ENCODE data around the gene ISCU. TPM values are rescaled to one million over a fixed set of nuclear protein-coding genes. Genes with fewer than 3 reads are reported as not detected.

The ISCU gene
- total RNA-seq, 4 donors from 2014 or later: 232 to 337 (median 249) TPM

DNA sequence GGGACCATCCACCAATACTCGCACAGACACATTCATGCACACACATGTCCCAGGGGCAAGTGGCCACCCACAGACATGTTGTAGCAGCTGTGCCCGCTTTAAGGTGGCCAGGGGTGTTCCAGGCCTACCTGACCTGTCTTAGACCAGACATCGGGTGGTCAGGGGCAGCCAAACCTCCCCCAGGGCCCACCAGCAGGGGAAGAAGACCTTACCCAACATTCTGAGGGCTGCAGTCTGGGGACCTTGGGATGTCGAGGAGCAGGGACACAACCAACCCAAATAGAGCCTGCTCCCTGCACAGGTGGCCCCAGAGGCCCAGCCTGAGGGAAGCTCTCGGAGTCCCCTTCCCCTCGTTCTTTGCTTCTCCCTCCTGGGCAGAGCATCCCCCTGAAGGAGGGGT lies 37.1 kb downstream of the ISCU start:
- H3K9me3 ChIP-seq: no peaks in the 10 kb centered on the region
- in situ Hi-C loops (cut with MboI; ENCODE audit: low sequenced_read_pairs in 4 of 4): no loop called here
- intact Hi-C loops (cut with DNase I; ENCODE audit: low total_unique reads): no loop called here
- ATAC-seq: no peak
- TF ChIP-seq, protein P1, sequence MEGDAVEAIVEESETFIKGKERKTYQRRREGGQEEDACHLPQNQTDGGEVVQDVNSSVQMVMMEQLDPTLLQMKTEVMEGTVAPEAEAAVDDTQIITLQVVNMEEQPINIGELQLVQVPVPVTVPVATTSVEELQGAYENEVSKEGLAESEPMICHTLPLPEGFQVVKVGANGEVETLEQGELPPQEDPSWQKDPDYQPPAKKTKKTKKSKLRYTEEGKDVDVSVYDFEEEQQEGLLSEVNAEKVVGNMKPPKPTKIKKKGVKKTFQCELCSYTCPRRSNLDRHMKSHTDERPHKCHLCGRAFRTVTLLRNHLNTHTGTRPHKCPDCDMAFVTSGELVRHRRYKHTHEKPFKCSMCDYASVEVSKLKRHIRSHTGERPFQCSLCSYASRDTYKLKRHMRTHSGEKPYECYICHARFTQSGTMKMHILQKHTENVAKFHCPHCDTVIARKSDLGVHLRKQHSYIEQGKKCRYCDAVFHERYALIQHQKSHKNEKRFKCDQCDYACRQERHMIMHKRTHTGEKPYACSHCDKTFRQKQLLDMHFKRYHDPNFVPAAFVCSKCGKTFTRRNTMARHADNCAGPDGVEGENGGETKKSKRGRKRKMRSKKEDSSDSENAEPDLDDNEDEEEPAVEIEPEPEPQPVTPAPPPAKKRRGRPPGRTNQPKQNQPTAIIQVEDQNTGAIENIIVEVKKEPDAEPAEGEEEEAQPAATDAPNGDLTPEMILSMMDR (IDR thresholded peaks at IDR 0.05 in 4 of 5, conservative IDR thresholded peaks at IDR 0.05 in 1 of 5): no peak
- TF ChIP-seq POLR2A (IDR thresholded peaks at IDR 0.05): no peak
- no peaks in the 10 kb centered on the region for H3K4me1 ChIP-seq
- H3K27ac ChIP-seq: no peak overlapping the region
- no peak for DNase-seq
- no peaks in the 10 kb centered on the region for H3K27me3 ChIP-seq
- H3K4me3 ChIP-seq: no peak overlapping the region
- H3K36me3 ChIP-seq: no peaks in the 10 kb centered on the region

DNA sequence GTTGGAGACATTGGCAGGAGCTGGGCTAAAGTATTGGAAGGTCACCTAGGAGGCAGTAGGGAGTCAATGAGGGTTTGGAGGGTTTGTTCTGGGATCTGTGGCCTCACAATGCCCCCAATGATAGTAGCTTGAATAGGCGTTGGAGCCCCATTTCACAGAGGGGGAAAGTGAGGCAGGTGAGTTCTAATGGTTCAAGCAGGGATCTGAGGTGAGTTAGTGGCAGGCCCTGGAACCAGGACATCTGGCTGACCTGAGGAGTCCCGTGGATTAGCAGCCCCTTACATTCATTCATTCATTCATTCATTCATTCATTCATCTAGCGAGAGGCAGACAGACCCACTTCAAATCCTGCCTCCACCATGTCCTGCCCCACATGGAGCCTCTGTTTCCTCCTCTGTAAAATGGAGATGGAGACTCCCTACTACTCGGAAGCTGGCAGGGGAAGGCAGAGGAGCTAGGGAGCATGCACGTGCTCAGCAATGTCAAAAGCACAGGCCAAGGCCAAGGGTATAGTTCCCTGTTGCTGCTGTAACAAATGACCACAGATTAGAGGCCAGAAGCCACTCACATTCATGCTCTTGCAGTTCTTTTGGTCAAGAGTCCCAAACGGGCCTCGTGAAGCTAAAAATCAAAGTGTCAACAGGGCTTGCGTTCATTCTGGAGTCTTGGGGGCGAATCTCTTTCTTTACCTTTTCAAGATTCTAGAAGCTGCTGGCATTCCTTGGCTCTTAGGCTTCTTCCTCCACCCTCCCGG lies 37.7 kb downstream of the ISCU start:
- no peaks in the 10 kb centered on the region for H3K27me3 ChIP-seq
- no peaks in the 10 kb centered on the region for H3K36me3 ChIP-seq
- in situ Hi-C loops (cut with MboI; ENCODE audit: low sequenced_read_pairs in 4 of 4): no loop called here
- DNase-seq (no peak), ATAC-seq (no peak)
- no peak overlapping the region for H3K27ac ChIP-seq
- no peaks in the 10 kb centered on the region for H3K4me1 ChIP-seq
- TF ChIP-seq, protein P1 (IDR thresholded peaks at IDR 0.05 in 4 of 5, conservative IDR thresholded peaks at IDR 0.05 in 1 of 5): no peak
- no peak for TF ChIP-seq POLR2A (IDR thresholded peaks at IDR 0.05)
- H3K9me3 ChIP-seq: no peaks in the 10 kb centered on the region
- H3K4me3 ChIP-seq: no peak overlapping the region
- intact Hi-C loops (cut with DNase I; ENCODE audit: low total_unique reads): no loop called here

DNA sequence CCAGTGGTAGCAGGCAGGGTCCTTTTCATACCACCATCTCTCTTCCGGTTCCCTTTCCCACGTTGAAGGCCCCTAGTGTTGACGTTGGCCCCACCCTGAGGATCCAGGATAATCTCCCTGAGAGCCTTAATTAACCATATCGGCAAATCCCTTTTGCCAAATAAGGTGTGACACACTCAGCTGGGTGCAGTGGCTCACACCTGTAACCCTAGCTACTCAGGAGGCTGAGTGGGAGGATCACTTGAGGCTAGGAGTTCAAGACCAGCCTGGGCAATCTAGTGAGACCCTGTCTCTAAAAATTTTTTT lies 38.3 kb downstream of the ISCU start:
- H3K9me3 ChIP-seq: no peaks in the 10 kb centered on the region
- in situ Hi-C loops (cut with MboI; ENCODE audit: low sequenced_read_pairs in 4 of 4) (no loop called here), intact Hi-C loops (cut with DNase I; ENCODE audit: low total_unique reads) (no loop called here)
- H3K27ac ChIP-seq: no peak overlapping the region
- no peaks in the 10 kb centered on the region for H3K4me1 ChIP-seq
- no peak overlapping the region for H3K4me3 ChIP-seq
- no peak for ATAC-seq
- DNase-seq: no peak
- H3K27me3 ChIP-seq: no peaks in the 10 kb centered on the region
- no peak for TF ChIP-seq POLR2A (IDR thresholded peaks at IDR 0.05)
- TF ChIP-seq, protein P1 (IDR thresholded peaks at IDR 0.05 in 4 of 5, conservative IDR thresholded peaks at IDR 0.05 in 1 of 5): no peak
- H3K36me3 ChIP-seq: no peaks in the 10 kb centered on the region

DNA sequence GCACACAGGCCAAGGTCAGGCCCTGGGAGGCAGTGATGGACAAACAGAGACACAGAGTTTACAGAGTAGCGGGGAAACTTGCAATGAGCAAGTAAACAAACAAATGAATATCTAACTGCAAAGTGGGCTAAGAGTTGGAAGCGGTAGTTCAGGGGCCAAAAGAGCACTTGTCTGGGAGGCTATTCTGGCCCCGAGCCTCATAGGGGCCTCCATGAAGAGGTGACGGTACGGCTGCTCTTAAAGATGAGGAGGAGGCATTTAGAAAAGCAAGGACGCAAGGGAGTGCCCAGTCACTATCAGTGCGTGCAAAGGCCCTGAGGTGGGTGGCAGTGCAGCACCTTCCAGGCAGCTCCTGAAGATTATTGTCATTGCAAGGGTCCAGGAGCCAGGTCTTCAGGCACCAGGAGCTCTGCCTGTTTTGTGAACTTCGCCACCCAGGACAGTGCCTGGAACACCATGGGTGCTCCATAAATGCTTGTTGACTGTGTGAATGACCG lies 39.9 kb downstream of the ISCU start:
- no peaks in the 10 kb centered on the region for H3K36me3 ChIP-seq
- H3K4me1 ChIP-seq: no peaks in the 10 kb centered on the region
- no peak overlapping the region for H3K27ac ChIP-seq
- no peaks in the 10 kb centered on the region for H3K27me3 ChIP-seq
- H3K4me3 ChIP-seq: no peak overlapping the region
- TF ChIP-seq POLR2A (IDR thresholded peaks at IDR 0.05): no peak
- TF ChIP-seq, protein P1 (IDR thresholded peaks at IDR 0.05 in 4 of 5, conservative IDR thresholded peaks at IDR 0.05 in 1 of 5): no peak
- H3K9me3 ChIP-seq: no peaks in the 10 kb centered on the region
- intact Hi-C loops (cut with DNase I; ENCODE audit: low total_unique reads): no loop called here
- no peak for DNase-seq
- in situ Hi-C loops (cut with MboI; ENCODE audit: low sequenced_read_pairs in 4 of 4): no loop called here
- ATAC-seq: no peak

Measured in gastrocnemius medialis (tissue), 4 donors.